Measurements from ENCODE around the gene CASK.

Gene CASK

GRCh38 chrX:41543025-41543424 is 380.3 kb downstream of the CASK start:
- H3K27ac ChIP-seq (ENCODE audit: low read depth in 2 of 2, low read length in 2 of 2), result no peak overlapping the region
- H3K36me3 ChIP-seq (ENCODE audit: control insufficient read depth in 2 of 2, insufficient read depth in 2 of 2, low read length in 2 of 2), result no peaks in the 10 kb centered on the region
- no peaks in the 10 kb centered on the region for H3K4me1 ChIP-seq (ENCODE audit: control insufficient read depth in 2 of 2, insufficient read depth in 2 of 2, low read length in 2 of 2)
- H3K9ac ChIP-seq (ENCODE audit: low read depth in 1 of 2, low read length in 2 of 2), result no peak overlapping the region
- H3K27me3 ChIP-seq (ENCODE audit: control insufficient read depth in 2 of 2, insufficient read depth in 2 of 2, low read length in 2 of 2), result no peaks in the 10 kb centered on the region
- H3K9me3 ChIP-seq (ENCODE audit: control insufficient read depth in 2 of 2, low read length in 2 of 2), result no peaks in the 10 kb centered on the region
- H3K4me3 ChIP-seq (ENCODE audit: low read length in 2 of 2), result no peak overlapping the region

DNA sequence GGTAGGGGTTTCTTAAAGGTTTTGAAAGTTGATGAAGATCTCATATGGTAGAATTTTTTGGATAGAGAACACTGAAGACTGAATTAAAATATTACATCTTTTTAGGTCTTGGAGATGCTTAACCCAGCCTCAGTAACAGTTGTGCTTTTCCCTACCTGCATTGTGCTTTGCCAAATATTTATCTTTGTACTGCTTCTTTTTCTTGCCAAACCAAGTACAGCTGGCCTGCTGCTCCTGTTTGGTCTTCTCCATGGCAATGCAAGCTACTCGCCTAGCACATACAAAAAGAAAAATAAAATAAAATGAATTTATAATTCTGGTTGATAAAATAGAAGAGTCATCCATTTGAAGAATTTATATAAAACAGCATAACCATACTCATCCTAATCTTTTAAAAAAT is 380.8 kb downstream of the CASK start:
- Histone ChIP-seq H3K27ac (ENCODE audit: low read depth in 2 of 2, low read length in 2 of 2) (no peak overlapping the region), H3K9me3 (ENCODE audit: control insufficient read depth in 2 of 2, low read length in 2 of 2) (no peaks in the 10 kb centered on the region), H3K4me3 (ENCODE audit: low read length in 2 of 2) (no peak overlapping the region), H3K27me3 (ENCODE audit: control insufficient read depth in 2 of 2, insufficient read depth in 2 of 2, low read length in 2 of 2) (no peaks in the 10 kb centered on the region), H3K9ac (ENCODE audit: low read depth in 1 of 2, low read length in 2 of 2) (no peak overlapping the region), H3K36me3 (ENCODE audit: control insufficient read depth in 2 of 2, insufficient read depth in 2 of 2, low read length in 2 of 2) (no peaks in the 10 kb centered on the region), H3K4me1 (ENCODE audit: control insufficient read depth in 2 of 2, insufficient read depth in 2 of 2, low read length in 2 of 2) (no peaks in the 10 kb centered on the region)

- H3K4me3 ChIP-seq (ENCODE audit: low read length in 2 of 2), result no peak overlapping the region
- no peaks in the 10 kb centered on the region for H3K27me3 ChIP-seq (ENCODE audit: control insufficient read depth in 2 of 2, insufficient read depth in 2 of 2, low read length in 2 of 2)
- no peak overlapping the region for H3K27ac ChIP-seq (ENCODE audit: low read depth in 2 of 2, low read length in 2 of 2)
- H3K9ac ChIP-seq (ENCODE audit: low read depth in 1 of 2, low read length in 2 of 2), result no peak overlapping the region
- no peaks in the 10 kb centered on the region for H3K9me3 ChIP-seq (ENCODE audit: control insufficient read depth in 2 of 2, low read length in 2 of 2)
- H3K4me1 ChIP-seq (ENCODE audit: control insufficient read depth in 2 of 2, insufficient read depth in 2 of 2, low read length in 2 of 2), result no peaks in the 10 kb centered on the region
- H3K36me3 ChIP-seq (ENCODE audit: control insufficient read depth in 2 of 2, insufficient read depth in 2 of 2, low read length in 2 of 2), result no peaks in the 10 kb centered on the region
Observed at GRCh38 chrX:41542135-41542534, 381.2 kb downstream of the CASK start.

- H3K27ac ChIP-seq (ENCODE audit: low read depth in 2 of 2, low read length in 2 of 2), result no peak overlapping the region
- no peaks in the 10 kb centered on the region for H3K4me1 ChIP-seq (ENCODE audit: control insufficient read depth in 2 of 2, insufficient read depth in 2 of 2, low read length in 2 of 2)
- H3K9me3 ChIP-seq (ENCODE audit: control insufficient read depth in 2 of 2, low read length in 2 of 2), result no peaks in the 10 kb centered on the region
- no peaks in the 10 kb centered on the region for H3K36me3 ChIP-seq (ENCODE audit: control insufficient read depth in 2 of 2, insufficient read depth in 2 of 2, low read length in 2 of 2)
- H3K27me3 ChIP-seq (ENCODE audit: control insufficient read depth in 2 of 2, insufficient read depth in 2 of 2, low read length in 2 of 2), result no peaks in the 10 kb centered on the region
- no peak overlapping the region for H3K9ac ChIP-seq (ENCODE audit: low read depth in 1 of 2, low read length in 2 of 2)
- no peak overlapping the region for H3K4me3 ChIP-seq (ENCODE audit: low read length in 2 of 2)
Observed at GRCh38 chrX:41541386-41541785, 382.0 kb downstream of the CASK start.

GRCh38 chrX:41538707-41539106 is 384.6 kb downstream of the CASK start:
- H3K9ac ChIP-seq (ENCODE audit: low read depth in 1 of 2, low read length in 2 of 2), result no peak overlapping the region
- no peaks in the 10 kb centered on the region for H3K4me1 ChIP-seq (ENCODE audit: control insufficient read depth in 2 of 2, insufficient read depth in 2 of 2, low read length in 2 of 2)
- no peaks in the 10 kb centered on the region for H3K9me3 ChIP-seq (ENCODE audit: control insufficient read depth in 2 of 2, low read length in 2 of 2)
- no peaks in the 10 kb centered on the region for H3K27me3 ChIP-seq (ENCODE audit: control insufficient read depth in 2 of 2, insufficient read depth in 2 of 2, low read length in 2 of 2)
- H3K4me3 ChIP-seq (ENCODE audit: low read length in 2 of 2), result no peak overlapping the region
- no peak overlapping the region for H3K27ac ChIP-seq (ENCODE audit: low read depth in 2 of 2, low read length in 2 of 2)
- H3K36me3 ChIP-seq (ENCODE audit: control insufficient read depth in 2 of 2, insufficient read depth in 2 of 2, low read length in 2 of 2), result no peaks in the 10 kb centered on the region

DNA sequence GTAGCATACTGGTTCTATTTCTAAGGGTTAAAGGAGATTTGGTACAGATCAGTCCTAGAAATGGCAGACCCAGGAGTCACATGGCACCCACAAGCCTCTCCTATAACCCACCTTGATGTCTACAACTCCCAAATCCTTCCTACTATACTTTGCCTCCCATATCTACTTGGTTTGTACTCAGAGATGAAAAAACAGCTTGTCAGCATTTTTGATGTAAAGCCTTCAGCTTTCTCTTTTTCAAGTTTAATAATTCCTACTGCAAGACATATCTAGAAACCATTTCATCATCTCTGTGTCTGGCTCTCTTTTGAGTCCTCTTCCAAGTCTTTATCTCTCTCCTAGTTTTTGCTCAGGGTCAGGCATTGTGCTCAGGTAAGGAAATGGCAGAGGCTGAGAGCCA is 393.3 kb downstream of the CASK start:
- Histone ChIP-seq H3K27ac (ENCODE audit: low read depth in 2 of 2, low read length in 2 of 2) (no peak overlapping the region), H3K36me3 (ENCODE audit: control insufficient read depth in 2 of 2, insufficient read depth in 2 of 2, low read length in 2 of 2) (peaks cover 9 to 13% of the 10 kb centered on the region in 2 donors), H3K9ac (ENCODE audit: low read depth in 1 of 2, low read length in 2 of 2) (no peak overlapping the region), H3K4me1 (ENCODE audit: control insufficient read depth in 2 of 2, insufficient read depth in 2 of 2, low read length in 2 of 2) (no peaks in the 10 kb centered on the region), H3K9me3 (ENCODE audit: control insufficient read depth in 2 of 2, low read length in 2 of 2) (no peaks in the 10 kb centered on the region), H3K4me3 (ENCODE audit: low read length in 2 of 2) (no peak overlapping the region), H3K27me3 (ENCODE audit: control insufficient read depth in 2 of 2, insufficient read depth in 2 of 2, low read length in 2 of 2) (peaks cover 8 to 17% of the 10 kb centered on the region in 2 donors)

DNA sequence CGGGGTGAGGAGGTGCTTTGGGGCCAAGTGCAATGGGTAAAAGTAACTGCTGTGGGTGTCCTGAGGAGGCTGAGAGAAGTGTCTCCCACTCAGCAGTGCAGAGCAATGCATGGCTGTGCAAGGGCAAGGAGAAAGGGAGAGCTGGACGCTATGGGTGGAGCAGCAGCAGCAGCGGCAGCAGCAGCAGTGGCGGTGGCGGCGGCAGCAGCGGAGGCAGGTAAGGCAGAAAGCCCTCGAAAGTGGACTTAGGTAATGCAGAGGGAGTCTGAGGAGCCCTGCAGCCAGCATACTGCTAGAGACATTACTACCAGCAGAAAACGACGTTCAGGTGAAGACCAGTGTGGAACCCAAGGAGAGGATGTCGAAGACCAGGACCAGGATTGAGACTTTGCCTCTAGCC is 394.1 kb downstream of the CASK start:
- Histone ChIP-seq H3K27ac (ENCODE audit: low read depth in 2 of 2, low read length in 2 of 2) (no peak overlapping the region), H3K9me3 (ENCODE audit: control insufficient read depth in 2 of 2, low read length in 2 of 2) (no peaks in the 10 kb centered on the region), H3K4me1 (ENCODE audit: control insufficient read depth in 2 of 2, insufficient read depth in 2 of 2, low read length in 2 of 2) (no peaks in the 10 kb centered on the region), H3K27me3 (ENCODE audit: control insufficient read depth in 2 of 2, insufficient read depth in 2 of 2, low read length in 2 of 2) (peaks cover 8 to 17% of the 10 kb centered on the region in 2 donors), H3K36me3 (ENCODE audit: control insufficient read depth in 2 of 2, insufficient read depth in 2 of 2, low read length in 2 of 2) (peaks cover 12 to 13% of the 10 kb centered on the region in 2 donors), H3K9ac (ENCODE audit: low read depth in 1 of 2, low read length in 2 of 2) (no peak overlapping the region), H3K4me3 (ENCODE audit: low read length in 2 of 2) (no peak overlapping the region)

DNA sequence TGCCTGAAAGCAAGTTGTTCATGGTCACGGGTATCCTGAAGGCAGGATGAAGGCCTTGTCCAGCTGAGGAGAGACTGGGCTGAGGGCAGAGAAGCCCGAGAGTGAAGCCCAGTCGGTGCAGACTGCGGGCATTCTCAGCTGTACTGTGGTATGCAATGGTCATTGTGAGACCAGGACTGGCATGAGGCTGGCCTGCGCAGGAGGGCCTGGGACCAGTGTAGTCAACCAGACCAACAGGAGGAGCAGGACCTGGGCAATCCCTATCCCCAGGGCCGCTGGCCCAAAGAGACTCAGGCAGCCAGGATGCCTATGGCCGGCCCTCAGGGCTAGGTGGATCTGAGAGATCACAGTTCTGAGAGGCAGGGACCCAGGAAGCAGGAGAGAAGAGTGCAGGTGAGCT is 394.6 kb downstream of the CASK start:
- Histone ChIP-seq H3K27me3 (ENCODE audit: control insufficient read depth in 2 of 2, insufficient read depth in 2 of 2, low read length in 2 of 2) (peaks cover 8 to 17% of the 10 kb centered on the region in 2 donors), H3K4me3 (ENCODE audit: low read length in 2 of 2) (no peak overlapping the region), H3K9ac (ENCODE audit: low read depth in 1 of 2, low read length in 2 of 2) (no peak overlapping the region), H3K4me1 (ENCODE audit: control insufficient read depth in 2 of 2, insufficient read depth in 2 of 2, low read length in 2 of 2) (no peaks in the 10 kb centered on the region), H3K36me3 (ENCODE audit: control insufficient read depth in 2 of 2, insufficient read depth in 2 of 2, low read length in 2 of 2) (peaks cover 12 to 13% of the 10 kb centered on the region in 2 donors), H3K9me3 (ENCODE audit: control insufficient read depth in 2 of 2, low read length in 2 of 2) (no peaks in the 10 kb centered on the region), H3K27ac (ENCODE audit: low read depth in 2 of 2, low read length in 2 of 2) (no peak overlapping the region)

DNA sequence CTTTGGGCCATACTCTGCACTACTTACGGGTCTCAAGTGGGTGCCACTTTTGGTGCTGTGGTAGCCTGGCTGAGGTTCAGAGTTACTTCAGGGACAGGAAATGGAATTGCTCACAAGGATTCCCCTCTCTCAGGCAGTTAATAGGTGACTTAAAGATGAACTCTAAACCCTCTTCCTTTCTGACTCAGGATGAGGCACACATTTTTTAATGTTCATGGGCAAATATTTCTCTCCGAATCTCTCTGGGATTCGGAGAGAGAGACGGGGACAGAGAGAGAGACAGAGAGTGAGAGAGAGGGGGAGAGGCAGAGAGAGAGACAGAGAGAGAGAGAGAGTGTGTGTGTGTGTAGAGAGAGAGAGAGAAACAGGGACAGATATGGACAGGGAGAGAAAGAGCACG is 396.4 kb downstream of the CASK start:
- Histone ChIP-seq H3K4me1 (ENCODE audit: control insufficient read depth in 2 of 2, insufficient read depth in 2 of 2, low read length in 2 of 2) (no peaks in the 10 kb centered on the region), H3K27me3 (ENCODE audit: control insufficient read depth in 2 of 2, insufficient read depth in 2 of 2, low read length in 2 of 2) (peaks cover 8 to 21% of the 10 kb centered on the region in 2 donors), H3K9ac (ENCODE audit: low read depth in 1 of 2, low read length in 2 of 2) (no peak overlapping the region), H3K4me3 (ENCODE audit: low read length in 2 of 2) (no peak overlapping the region), H3K9me3 (ENCODE audit: control insufficient read depth in 2 of 2, low read length in 2 of 2) (no peaks in the 10 kb centered on the region), H3K27ac (ENCODE audit: low read depth in 2 of 2, low read length in 2 of 2) (no peak overlapping the region), H3K36me3 (ENCODE audit: control insufficient read depth in 2 of 2, insufficient read depth in 2 of 2, low read length in 2 of 2) (peaks cover 12 to 16% of the 10 kb centered on the region in 2 donors)

GRCh38 chrX:41526271-41526670 is 397.1 kb downstream of the CASK start:
- H3K27me3 ChIP-seq (ENCODE audit: control insufficient read depth in 2 of 2, insufficient read depth in 2 of 2, low read length in 2 of 2), result peaks cover 8 to 21% of the 10 kb centered on the region in 2 donors
- peaks cover 12 to 13% of the 10 kb centered on the region in 2 donors for H3K36me3 ChIP-seq (ENCODE audit: control insufficient read depth in 2 of 2, insufficient read depth in 2 of 2, low read length in 2 of 2)
- no peaks in the 10 kb centered on the region for H3K9me3 ChIP-seq (ENCODE audit: control insufficient read depth in 2 of 2, low read length in 2 of 2)
- H3K4me1 ChIP-seq (ENCODE audit: control insufficient read depth in 2 of 2, insufficient read depth in 2 of 2, low read length in 2 of 2), result no peaks in the 10 kb centered on the region
- no peak overlapping the region for H3K4me3 ChIP-seq (ENCODE audit: low read length in 2 of 2)
- H3K27ac ChIP-seq (ENCODE audit: low read depth in 2 of 2, low read length in 2 of 2), result no peak overlapping the region
- no peak overlapping the region for H3K9ac ChIP-seq (ENCODE audit: low read depth in 1 of 2, low read length in 2 of 2)

GRCh38 chrX:41522671-41523070 is 400.7 kb downstream of the CASK start:
- Histone ChIP-seq H3K36me3 (ENCODE audit: control insufficient read depth in 2 of 2, insufficient read depth in 2 of 2, low read length in 2 of 2) (peaks cover 2 to 7% of the 10 kb centered on the region in 2 donors), H3K27ac (ENCODE audit: low read depth in 2 of 2, low read length in 2 of 2) (no peak overlapping the region), H3K4me1 (ENCODE audit: control insufficient read depth in 2 of 2, insufficient read depth in 2 of 2, low read length in 2 of 2) (no peaks in the 10 kb centered on the region), H3K9ac (ENCODE audit: low read depth in 1 of 2, low read length in 2 of 2) (no peak overlapping the region), H3K9me3 (ENCODE audit: control insufficient read depth in 2 of 2, low read length in 2 of 2) (no peaks in the 10 kb centered on the region), H3K27me3 (ENCODE audit: control insufficient read depth in 2 of 2, insufficient read depth in 2 of 2, low read length in 2 of 2) (peaks cover 8 to 10% of the 10 kb centered on the region in 2 donors), H3K4me3 (ENCODE audit: low read length in 2 of 2) (no peak overlapping the region)
